Osteoblast (primary cell): ENCODE data around the gene GCN1. TPM values are rescaled to one million over a fixed set of nuclear protein-coding genes. Genes with fewer than 3 reads are reported as not detected.
A peak's percentile ranks its signal among the peaks of the same experiment; 100 is the strongest.

Experiments used
- DNase-seq: peaks from one replicate; pipeline ENCODE4 v3.0.0; 2011; ENCODE audit warnings: low spot score, mixed read lengths; ENCODE audit not compliant: insufficient read length; ENCODE audit errors: missing footprints
- H2AFZ ChIP-seq: 2 replicates; pipeline ENCODE4 v1.6.0; 2011; ENCODE audit warnings: mild to moderate bottlenecking, low read length
- H3K27ac ChIP-seq: 2 replicates; pipeline ENCODE4 v1.5.1; 2011; ENCODE audit warnings: mild to moderate bottlenecking, low read depth, low read length, moderate library complexity
- H3K27me3 ChIP-seq: 2 replicates; pipeline ENCODE4 v1.6.0; 2012; ENCODE audit warnings: mild to moderate bottlenecking, control low read depth, inconsistent platforms, low read length, moderate library complexity; ENCODE audit not compliant: insufficient read depth
- H3K36me3 ChIP-seq: 2 replicates; pipeline ENCODE4 v1.5.1; 2011; ENCODE audit warnings: mild to moderate bottlenecking, low read length, control low read depth, moderate library complexity; ENCODE audit not compliant: insufficient read depth
- H3K4me1 ChIP-seq: 2 replicates; pipeline ENCODE4 v1.5.1; 2011; ENCODE audit warnings: mild to moderate bottlenecking, low read length, control low read depth, moderate library complexity; ENCODE audit not compliant: insufficient read depth
- H3K4me2 ChIP-seq: 2 replicates; pipeline ENCODE4 v1.6.0; 2011; ENCODE audit warnings: mild to moderate bottlenecking, low read length; ENCODE audit not compliant: insufficient read depth
- H3K4me3 ChIP-seq: fragments of 200-600 bp; sonication (generic); 3 replicates; pipeline ENCODE4 v1.5.1; 2012; ENCODE audit warnings: mild to moderate bottlenecking, low read length, inconsistent platforms; ENCODE audit not compliant: insufficient read depth
- H3K79me2 ChIP-seq: 2 replicates; pipeline ENCODE4 v1.6.0; 2012; ENCODE audit warnings: mild to moderate bottlenecking, low read length, control low read depth, inconsistent platforms; ENCODE audit not compliant: insufficient read depth
- H3K9me3 ChIP-seq: 2 replicates; pipeline ENCODE4 v1.5.1; 2011; ENCODE audit warnings: low read depth, low read length, control low read depth
- H4K20me1 ChIP-seq: 2 replicates; pipeline ENCODE4 v1.6.0; 2012; ENCODE audit warnings: mild to moderate bottlenecking, low read length, control low read depth; ENCODE audit not compliant: insufficient read depth
- total RNA-seq: library from RNA; depleted of rRNA; stranded (reverse); fragments of >200 nt; gene quantifications from 2 replicates; pipeline ENCODE4 v1.2.3, GENCODE V29; 2012
- TF ChIP-seq, protein P1 (sequence below): IDR thresholded peaks from 2 replicates; pipeline ENCODE4 v1.5.1; 2011; ENCODE audit warnings: mild to moderate bottlenecking, low read depth, low read length, moderate library complexity; ENCODE audit errors: extremely low read depth

GCN1 gene
- total RNA-seq, 1 donor, result 103 TPM

DNA sequence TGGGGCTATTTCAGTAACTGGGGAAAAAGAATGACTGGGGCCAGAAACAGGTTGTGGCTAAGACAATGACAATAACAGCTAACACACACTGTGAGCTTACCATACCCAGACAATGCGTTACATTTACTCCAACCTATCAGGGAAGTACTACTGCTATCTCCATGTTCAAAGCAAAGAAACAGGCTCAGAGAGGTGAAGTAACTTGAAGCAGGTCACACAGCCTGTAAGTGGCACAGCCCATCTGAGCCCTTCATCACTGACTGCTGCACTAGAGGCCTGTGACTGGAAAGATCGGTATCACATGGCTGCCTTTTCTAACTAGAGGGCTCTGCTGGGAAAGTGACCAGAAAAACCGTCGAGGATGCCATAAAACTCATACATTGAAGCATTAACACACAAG is 7.9 kb downstream of the GCN1 start:
- TF ChIP-seq, protein P1, sequence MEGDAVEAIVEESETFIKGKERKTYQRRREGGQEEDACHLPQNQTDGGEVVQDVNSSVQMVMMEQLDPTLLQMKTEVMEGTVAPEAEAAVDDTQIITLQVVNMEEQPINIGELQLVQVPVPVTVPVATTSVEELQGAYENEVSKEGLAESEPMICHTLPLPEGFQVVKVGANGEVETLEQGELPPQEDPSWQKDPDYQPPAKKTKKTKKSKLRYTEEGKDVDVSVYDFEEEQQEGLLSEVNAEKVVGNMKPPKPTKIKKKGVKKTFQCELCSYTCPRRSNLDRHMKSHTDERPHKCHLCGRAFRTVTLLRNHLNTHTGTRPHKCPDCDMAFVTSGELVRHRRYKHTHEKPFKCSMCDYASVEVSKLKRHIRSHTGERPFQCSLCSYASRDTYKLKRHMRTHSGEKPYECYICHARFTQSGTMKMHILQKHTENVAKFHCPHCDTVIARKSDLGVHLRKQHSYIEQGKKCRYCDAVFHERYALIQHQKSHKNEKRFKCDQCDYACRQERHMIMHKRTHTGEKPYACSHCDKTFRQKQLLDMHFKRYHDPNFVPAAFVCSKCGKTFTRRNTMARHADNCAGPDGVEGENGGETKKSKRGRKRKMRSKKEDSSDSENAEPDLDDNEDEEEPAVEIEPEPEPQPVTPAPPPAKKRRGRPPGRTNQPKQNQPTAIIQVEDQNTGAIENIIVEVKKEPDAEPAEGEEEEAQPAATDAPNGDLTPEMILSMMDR, result no peak
- peaks cover 83% of the 10 kb centered on the region for H3K36me3 ChIP-seq
- peaks cover 87% of the 10 kb centered on the region for H3K79me2 ChIP-seq
- no peak overlapping the region for H3K4me2 ChIP-seq
- no peak overlapping the region for H2AFZ ChIP-seq
- peaks cover 48% of the 10 kb centered on the region for H4K20me1 ChIP-seq
- no peaks in the 10 kb centered on the region for H3K9me3 ChIP-seq
- no peak for DNase-seq
- no peak overlapping the region for H3K4me3 ChIP-seq
- no peak overlapping the region for H3K27ac ChIP-seq
- H3K4me1 ChIP-seq, result peaks cover 20% of the 10 kb centered on the region
- no peaks in the 10 kb centered on the region for H3K27me3 ChIP-seq

DNA sequence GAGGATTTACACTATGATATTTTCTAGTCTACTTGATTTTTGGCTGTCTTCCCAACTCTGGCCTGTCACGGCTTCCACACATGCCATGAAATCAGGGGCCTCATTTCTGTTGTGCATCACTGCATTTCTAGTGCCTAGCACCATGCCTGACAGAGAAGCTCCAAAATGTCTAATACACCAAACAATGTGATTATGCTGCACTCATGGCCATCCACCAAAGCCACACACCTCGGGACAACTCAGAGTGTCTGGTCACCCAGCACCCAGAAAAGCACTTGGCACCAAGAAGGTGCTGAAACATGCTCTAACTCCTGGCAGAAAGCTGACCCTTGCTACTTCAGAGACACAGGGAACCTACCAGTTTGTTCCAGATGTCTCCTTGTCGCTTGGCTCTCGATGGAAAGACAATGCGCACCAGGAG is 11.3 kb downstream of the GCN1 start:
- Histone ChIP-seq H2AFZ (no peak overlapping the region), H3K4me3 (no peak overlapping the region), H3K9me3 (no peaks in the 10 kb centered on the region), H3K4me2 (no peak overlapping the region), H3K27me3 (no peaks in the 10 kb centered on the region), H3K4me1 (peaks cover 20% of the 10 kb centered on the region), H4K20me1 (peaks cover 52% of the 10 kb centered on the region), H3K36me3 (peaks cover 77% of the 10 kb centered on the region), H3K27ac (peak overlapping the region; percentile 80), H3K79me2 (peaks cover 80% of the 10 kb centered on the region)
- no peak for DNase-seq
- TF ChIP-seq, protein P1, result no peak

DNA sequence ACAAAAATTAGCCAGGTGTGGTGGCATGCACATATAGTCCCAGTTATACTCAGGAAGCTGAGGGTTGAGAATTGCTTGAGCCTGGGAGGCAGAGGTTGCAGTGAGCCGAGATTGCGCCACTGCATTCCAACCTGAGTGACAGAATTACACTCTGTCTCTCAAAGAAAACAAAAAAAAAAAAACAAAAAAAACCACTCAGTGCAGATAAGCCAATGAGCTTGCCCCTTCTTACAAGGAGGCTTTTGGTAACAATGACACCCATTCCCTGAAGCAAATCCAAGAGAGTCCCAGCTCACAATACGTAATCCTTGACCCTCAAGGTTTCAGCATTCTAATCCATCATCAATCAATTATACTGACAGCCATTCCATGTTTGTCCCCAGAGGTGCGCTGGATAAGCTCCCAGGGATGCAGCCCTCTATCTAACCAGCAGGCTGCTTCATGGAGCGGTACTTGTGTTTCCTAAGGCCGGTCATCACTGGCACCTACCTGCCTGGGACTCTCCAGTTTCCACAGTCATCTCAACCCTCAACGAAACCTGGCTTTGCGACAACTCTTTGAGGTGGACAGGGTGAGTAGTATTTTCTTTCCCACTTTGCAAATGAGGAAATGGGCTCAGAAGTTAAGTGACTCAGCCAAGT is 12.4 kb downstream of the GCN1 start:
- Histone ChIP-seq H4K20me1 (peaks cover 50% of the 10 kb centered on the region), H3K27me3 (no peaks in the 10 kb centered on the region), H2AFZ (no peak overlapping the region), H3K4me3 (no peak overlapping the region), H3K4me2 (no peak overlapping the region), H3K36me3 (peaks cover 78% of the 10 kb centered on the region), H3K27ac (peak overlapping the region; percentile 80), H3K4me1 (peaks cover 20% of the 10 kb centered on the region), H3K79me2 (peaks cover 76% of the 10 kb centered on the region), H3K9me3 (no peaks in the 10 kb centered on the region)
- peak; percentile 89 for DNase-seq
- TF ChIP-seq, protein P1, result peak; percentile 19

DNA sequence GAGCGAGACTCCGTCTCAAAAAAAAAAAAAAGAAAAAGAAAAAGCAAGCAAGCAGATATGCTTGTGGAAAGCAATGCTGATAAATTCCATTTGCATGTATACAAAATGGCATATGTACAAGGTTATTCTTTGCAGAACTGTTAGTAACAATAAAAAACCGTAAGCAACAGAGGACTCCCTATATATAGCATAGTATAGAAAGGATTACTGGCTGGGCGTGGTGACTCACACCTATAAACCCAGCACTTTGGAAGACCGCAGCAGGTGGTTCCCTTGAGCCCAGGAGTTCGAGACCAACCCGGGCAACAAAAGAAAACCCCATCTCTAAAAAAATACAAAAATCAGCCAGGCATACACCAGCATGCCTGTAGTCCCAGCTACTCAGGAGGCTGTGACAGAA is 13.5 kb downstream of the GCN1 start:
- H2AFZ ChIP-seq, result no peak overlapping the region
- H3K4me2 ChIP-seq, result no peak overlapping the region
- peaks cover 79% of the 10 kb centered on the region for H3K36me3 ChIP-seq
- DNase-seq, result no peak
- H3K27ac ChIP-seq, result no peak overlapping the region
- peaks cover 42% of the 10 kb centered on the region for H4K20me1 ChIP-seq
- H3K4me3 ChIP-seq, result no peak overlapping the region
- peaks cover 20% of the 10 kb centered on the region for H3K4me1 ChIP-seq
- TF ChIP-seq, protein P1, result no peak
- peaks cover 68% of the 10 kb centered on the region for H3K79me2 ChIP-seq
- no peaks in the 10 kb centered on the region for H3K27me3 ChIP-seq
- H3K9me3 ChIP-seq, result no peaks in the 10 kb centered on the region
